CD8-positive, alpha-beta memory T cell (primary cell): ENCODE measurements around the gene GNA15. TPM values are rescaled to one million over a fixed set of nuclear protein-coding genes. Genes with fewer than 3 reads are reported as not detected.
"Not testable (repeated sequence)": the region's sequence is repeated elsewhere in the genome, so short reads cannot be mapped to it uniquely, and the experiment has no call there.

Experiments used
- CTCF ChIA-PET: fragments of 350-600 bp; sonication (Branson Sonifier 250); formaldehyde crosslinking; loops from one replicate; lab custom pipeline; 2021; ENCODE audit warnings: antibody characterized with exemption; lab: Charles Lee
- POLR2A ChIA-PET: fragments of 350-600 bp; sonication (Branson Sonifier 250); formaldehyde crosslinking; loops from one replicate; lab custom pipeline; 2021; ENCODE audit warnings: antibody characterized with exemption; lab: Charles Lee
- DNase-seq, 5 donors: peaks; one replicate each; pipeline versions ENCODE4 v3.0.0 to v3.0.0-alpha.2; 2020 to 2022; ENCODE audit warnings: mixed read lengths in 1 of 5
- H3K27ac ChIP-seq: one replicate; pipeline ENCODE4 v1.7.0; 2013; ENCODE audit warnings: low read depth, mild to moderate bottlenecking, low read length, moderate library complexity
- H3K27me3 ChIP-seq: 2 replicates; pipeline ENCODE4 v1.7.0; 2013; ENCODE audit warnings: low read length, mild to moderate bottlenecking; ENCODE audit not compliant: insufficient read depth, poor library complexity, severe bottlenecking
- H3K36me3 ChIP-seq: 2 replicates; pipeline ENCODE4 v1.7.0; 2013; ENCODE audit warnings: mild to moderate bottlenecking, low read length, moderate library complexity; ENCODE audit not compliant: insufficient read depth
- H3K4me1 ChIP-seq: 2 replicates; pipeline ENCODE4 v1.7.0; 2013; ENCODE audit warnings: mild to moderate bottlenecking, low read length, moderate library complexity; ENCODE audit not compliant: insufficient read depth
- H3K4me3 ChIP-seq: 2 replicates; pipeline ENCODE4 v1.7.0; 2013; ENCODE audit warnings: mild to moderate bottlenecking, low read length
- H3K9me3 ChIP-seq: 2 replicates; pipeline ENCODE4 v1.7.0; 2013; ENCODE audit warnings: mild to moderate bottlenecking, low read length
- H3K27ac Mint-ChIP-seq, 8 donors: one replicate each; pipeline ENCODE4 v1.8.0; 2020 to 2021; ENCODE audit warnings: mixed read lengths in 8 of 8, mild to moderate bottlenecking in 6 of 8, inconsistent platforms in 3 of 8, moderate library complexity in 3 of 8
- H3K27me3 Mint-ChIP-seq, 2 donors: one replicate each; pipeline ENCODE4 v1.8.0; 2020 to 2021; ENCODE audit warnings: mixed read lengths in 2 of 2, mild to moderate bottlenecking in 1 of 2, moderate library complexity in 1 of 2
- H3K36me3 Mint-ChIP-seq, 3 donors: one replicate each; pipeline ENCODE4 v1.8.0; 2020 to 2021; ENCODE audit warnings: mixed read lengths in 3 of 3, inconsistent platforms in 1 of 3, mild to moderate bottlenecking in 1 of 3
- H3K4me1 Mint-ChIP-seq, 3 donors: one replicate each; pipeline ENCODE4 v1.8.0; 2020 to 2021; ENCODE audit warnings: mixed read lengths in 3 of 3, inconsistent platforms in 1 of 3, mild to moderate bottlenecking in 1 of 3
- H3K4me3 Mint-ChIP-seq, 7 donors: one replicate each; pipeline ENCODE4 v1.8.0; 2020 to 2021; ENCODE audit warnings: mixed read lengths in 7 of 7, mild to moderate bottlenecking in 6 of 7, moderate library complexity in 4 of 7, inconsistent platforms in 2 of 7
- H3K9me3 Mint-ChIP-seq, 5 donors: one replicate each; pipeline ENCODE4 v1.8.0; 2020 to 2022; ENCODE audit warnings: mixed read lengths in 5 of 5, mild to moderate bottlenecking in 3 of 5, moderate library complexity in 2 of 5, inconsistent platforms in 1 of 5
- polyA plus RNA-seq: library from polyadenylated mRNA; unstranded; fragments of 300-500 nt; fragmentation: Illumina TruSeq; gene quantifications from one replicate; pipeline ENCODE4 v1.2.3, GENCODE V29; 2021
- total RNA-seq, 2 experiments: library from RNA; stranded (reverse); gene quantifications; one replicate each; pipeline ENCODE4 v1.2.3, GENCODE V29; 2021

The GNA15 gene
- total and polyA plus RNA-seq, 3 experiments from 2014 or later = 0.59 to 3.9 (median 2.6) TPM

DNA sequence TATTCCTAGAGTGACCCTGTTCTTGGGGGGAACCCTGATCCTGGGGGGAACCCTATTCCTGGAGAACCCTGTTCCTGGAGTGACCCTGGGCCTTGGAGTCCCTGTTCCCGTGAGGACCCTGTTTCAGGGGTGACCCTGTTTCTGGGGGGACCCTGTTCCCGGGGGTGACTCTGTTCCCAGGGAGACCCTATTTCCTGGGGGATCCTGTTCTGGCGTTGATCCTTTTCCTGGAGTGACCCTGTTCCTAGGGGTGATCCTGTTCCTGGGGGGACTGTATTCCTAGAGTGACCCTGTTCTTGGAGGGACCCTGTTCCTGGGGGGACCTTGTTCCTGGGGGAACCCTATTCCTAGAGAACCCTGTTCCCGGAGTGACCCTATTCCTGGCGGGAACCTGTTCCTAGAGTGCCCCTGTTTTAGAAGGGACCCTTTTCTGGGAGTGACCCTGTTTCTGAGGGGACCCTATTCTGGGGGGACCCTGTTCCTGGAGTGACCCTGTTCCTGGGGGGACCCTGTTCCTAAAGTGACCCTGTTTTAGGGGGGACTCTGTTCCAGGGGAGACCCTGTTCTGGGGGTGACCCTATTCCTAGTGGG is 15.0 kb downstream of the GNA15 start:
- Histone ChIP-seq H3K9me3 (no peaks in the 10 kb centered on the region), H3K36me3 (no peaks in the 10 kb centered on the region), H3K4me1 (peaks cover 15% of the 10 kb centered on the region), H3K4me3 (no peak overlapping the region), H3K27ac (no peak overlapping the region), H3K27me3 (no peaks in the 10 kb centered on the region)
- DNase-seq = no peak
- ChIA-PET POLR2A (no interaction called here), CTCF (no interaction called here)
- H3K36me3 Mint-ChIP-seq = no peaks in the 10 kb centered on the region
- no peaks in the 10 kb centered on the region for H3K27me3 Mint-ChIP-seq
- H3K4me3 Mint-ChIP-seq = no peak overlapping the region
- peaks cover 0 to 4% (median 1%) of the 10 kb centered on the region in 3 donors for H3K4me1 Mint-ChIP-seq
- no peak overlapping the region for H3K27ac Mint-ChIP-seq
- no peaks in the 10 kb centered on the region for H3K9me3 Mint-ChIP-seq

DNA sequence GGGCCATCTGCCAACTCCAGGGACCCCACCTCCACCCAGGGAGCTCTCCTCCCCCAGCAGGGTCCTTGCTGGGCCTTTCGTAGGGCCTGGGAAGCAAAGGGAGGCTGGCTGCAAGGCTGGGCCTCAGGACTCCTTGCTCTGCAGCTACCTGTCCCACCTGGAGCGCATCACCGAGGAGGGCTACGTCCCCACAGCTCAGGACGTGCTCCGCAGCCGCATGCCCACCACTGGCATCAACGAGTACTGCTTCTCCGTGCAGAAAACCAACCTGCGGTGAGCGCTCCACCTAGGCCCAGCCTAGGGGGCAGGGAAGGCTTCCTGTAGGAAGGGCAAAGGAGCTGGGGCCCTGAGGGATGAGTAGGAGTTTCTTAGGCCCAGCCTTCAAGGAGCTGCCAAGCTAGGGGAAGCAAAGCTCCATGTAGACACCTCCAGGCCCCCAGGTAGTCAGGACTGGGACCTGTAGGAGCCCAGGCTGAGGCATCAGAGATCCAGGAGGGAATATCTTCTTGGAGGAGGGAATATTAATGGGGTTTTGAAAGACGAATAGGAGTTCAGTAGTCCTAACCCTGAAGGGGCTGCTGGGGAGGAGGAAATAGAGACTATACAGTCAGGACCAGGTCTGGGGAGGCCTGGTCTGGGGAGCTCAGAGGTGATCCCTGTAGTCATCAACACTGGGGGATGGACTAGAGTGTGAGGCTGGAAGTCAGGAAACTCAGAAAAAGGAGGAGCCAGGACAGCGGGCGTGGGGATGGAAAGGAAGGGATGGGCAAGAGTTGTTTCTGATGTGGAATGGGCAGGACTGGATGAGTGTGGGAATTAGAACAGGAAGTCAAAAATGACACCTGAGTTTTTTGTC is 16.0 kb downstream of the GNA15 start:
- H3K4me3 ChIP-seq = no peak overlapping the region
- POLR2A ChIA-PET = no interaction called here
- H3K36me3 ChIP-seq = no peaks in the 10 kb centered on the region
- CTCF ChIA-PET = interaction anchor here (0.6 to 1.8 kb wide), 2 partner anchors 10 to 13 kb away, joined by 3 to 5 read pairs; no protein-coding TSS in a partner anchor
- Mint-ChIP-seq H3K4me1 (peaks cover 0 to 4% (median 0%) of the 10 kb centered on the region in 3 donors), H3K4me3 (no peak overlapping the region), H3K36me3 (no peaks in the 10 kb centered on the region), H3K27me3 (no peaks in the 10 kb centered on the region), H3K9me3 (no peaks in the 10 kb centered on the region), H3K27ac (no peak overlapping the region)
- H3K27me3 ChIP-seq = no peaks in the 10 kb centered on the region
- no peak for DNase-seq
- H3K27ac ChIP-seq = no peak overlapping the region
- no peaks in the 10 kb centered on the region for H3K9me3 ChIP-seq
- peaks cover 19% of the 10 kb centered on the region for H3K4me1 ChIP-seq

DNA sequence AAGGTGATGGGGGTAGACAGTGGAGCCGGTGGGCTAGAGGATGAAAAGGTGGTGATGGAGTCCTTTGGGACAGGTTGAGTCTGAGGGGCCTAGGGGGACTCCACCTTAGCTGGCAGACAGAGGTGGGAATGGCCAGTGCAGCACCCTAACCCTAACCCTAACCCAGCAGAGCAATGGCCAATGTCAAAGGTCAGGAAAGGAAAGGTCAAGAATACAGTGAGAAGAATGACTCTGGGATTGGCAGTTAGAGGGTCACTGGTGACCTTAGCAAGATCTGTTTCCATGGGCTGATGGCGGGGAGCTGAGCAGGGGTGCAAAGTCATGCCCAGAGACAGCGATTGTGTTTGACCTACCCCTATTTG is 16.6 kb downstream of the GNA15 start:
- no peaks in the 10 kb centered on the region for H3K36me3 Mint-ChIP-seq
- H3K4me3 Mint-ChIP-seq = no peak overlapping the region
- no peaks in the 10 kb centered on the region for H3K9me3 ChIP-seq
- no peaks in the 10 kb centered on the region for H3K9me3 Mint-ChIP-seq
- H3K27ac ChIP-seq = no peak overlapping the region
- H3K27me3 ChIP-seq = no peaks in the 10 kb centered on the region
- H3K4me3 ChIP-seq = no peak overlapping the region
- H3K36me3 ChIP-seq = no peaks in the 10 kb centered on the region
- H3K27me3 Mint-ChIP-seq = no peaks in the 10 kb centered on the region
- peaks cover 19% of the 10 kb centered on the region for H3K4me1 ChIP-seq
- H3K27ac Mint-ChIP-seq = no peak overlapping the region
- CTCF ChIA-PET = interaction anchor here (1.0 to 1.8 kb wide), 2 partner anchors 9 to 22 kb away, joined by 3 to 5 read pairs; no protein-coding TSS in a partner anchor
- peaks cover 0 to 4% (median 2%) of the 10 kb centered on the region in 3 donors for H3K4me1 Mint-ChIP-seq
- DNase-seq = no peak
- POLR2A ChIA-PET = no interaction called here

DNA sequence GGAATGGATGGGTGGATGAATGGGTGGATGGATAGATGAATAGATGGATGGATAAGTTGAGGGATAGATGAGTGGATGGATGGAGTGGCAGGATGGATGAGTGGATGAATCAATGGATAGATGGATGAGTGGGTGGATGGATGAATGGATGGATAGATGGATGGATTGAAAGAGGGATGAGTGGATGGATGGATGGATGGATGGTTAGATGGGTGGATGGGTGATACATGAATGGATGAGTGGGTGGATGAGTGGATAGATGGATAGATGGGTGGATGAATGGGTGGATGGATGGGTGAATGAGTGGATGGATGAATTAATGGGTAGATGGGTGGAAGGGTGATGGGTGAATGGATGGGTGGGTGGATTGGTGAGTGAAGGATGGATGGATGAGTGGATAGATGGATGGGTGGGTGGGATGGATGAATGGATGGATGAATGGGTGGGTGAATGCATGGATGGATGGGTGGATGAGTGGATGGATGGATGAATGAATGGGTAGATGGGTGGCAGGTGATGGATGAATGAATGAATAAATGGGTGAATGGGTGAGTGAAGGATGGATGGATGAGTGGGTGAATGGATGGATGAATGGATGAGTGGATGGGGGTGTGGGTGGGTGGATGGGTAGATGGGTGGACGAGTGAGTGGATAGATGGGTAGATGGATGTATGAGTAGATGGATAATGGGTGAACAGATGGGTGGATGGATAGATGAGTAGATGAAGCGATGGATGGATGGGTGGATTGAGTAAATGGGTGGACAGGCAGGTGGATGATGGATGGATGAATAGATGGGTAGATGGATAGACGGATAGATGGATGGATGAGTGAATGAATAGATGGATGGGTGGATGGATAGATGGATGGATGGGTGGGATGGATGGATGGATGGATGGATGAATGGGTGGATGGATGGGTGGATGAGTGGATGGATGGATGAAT is 17.7 kb downstream of the GNA15 start:
- DNase-seq = no peak
- no peaks in the 10 kb centered on the region for H3K36me3 Mint-ChIP-seq
- no peaks in the 10 kb centered on the region for H3K27me3 ChIP-seq
- no peak overlapping the region for H3K4me3 ChIP-seq
- H3K4me1 ChIP-seq = peaks cover 19% of the 10 kb centered on the region
- H3K9me3 ChIP-seq = no peaks in the 10 kb centered on the region
- ChIA-PET CTCF (interaction anchor here (1.0 to 1.8 kb wide), 2 partner anchors 8 to 23 kb away, joined by 3 to 5 read pairs; no protein-coding TSS in a partner anchor), POLR2A (no interaction called here)
- peaks cover 0 to 6% (median 4%) of the 10 kb centered on the region in 3 donors for H3K4me1 Mint-ChIP-seq
- H3K36me3 ChIP-seq = no peaks in the 10 kb centered on the region
- no peak overlapping the region for H3K27ac Mint-ChIP-seq
- no peak overlapping the region for H3K4me3 Mint-ChIP-seq
- no peak overlapping the region for H3K27ac ChIP-seq
- no peaks in the 10 kb centered on the region for H3K27me3 Mint-ChIP-seq
- no peaks in the 10 kb centered on the region for H3K9me3 Mint-ChIP-seq

DNA sequence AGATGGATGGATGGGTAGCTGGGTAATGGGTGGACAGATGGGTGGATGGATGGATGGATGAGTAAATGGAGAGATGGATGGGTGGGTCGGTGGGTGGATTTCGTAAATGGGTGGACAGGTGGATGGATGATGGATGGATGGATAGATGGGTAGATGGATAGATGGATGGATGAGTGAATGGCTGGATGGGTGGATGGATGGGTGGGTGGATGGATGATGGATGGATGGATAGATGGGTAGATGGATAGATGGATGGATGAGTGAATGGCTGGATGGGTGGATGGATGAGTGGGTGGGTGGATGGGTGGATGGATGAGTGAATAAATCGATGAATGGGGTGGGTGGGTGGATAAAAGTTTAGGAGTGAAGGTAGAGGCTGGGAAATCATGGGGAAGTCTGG is 18.6 kb downstream of the GNA15 start:
- H3K36me3 ChIP-seq, DNase-seq, H3K27me3 ChIP-seq, H3K4me1 Mint-ChIP-seq, H3K27me3 Mint-ChIP-seq, H3K9me3 Mint-ChIP-seq, POLR2A ChIA-PET, H3K36me3 Mint-ChIP-seq, H3K9me3 ChIP-seq: not testable (repeated sequence)
- Mint-ChIP-seq H3K4me3 (peak overlapping the region in 4 of 7 donors; percentile 72 to 87 (median 80)), H3K27ac (peak overlapping the region in 1 of 8 donors; percentile 89)
- Histone ChIP-seq H3K27ac (peak overlapping the region; percentile 64), H3K4me3 (peak overlapping the region; percentile 52), H3K4me1 (peaks cover 19% of the 10 kb centered on the region)
- CTCF ChIA-PET = interaction anchor here (1.6 kb wide), 1 partner anchor 9 kb away, joined by 3 read pairs; no protein-coding TSS in a partner anchor

DNA sequence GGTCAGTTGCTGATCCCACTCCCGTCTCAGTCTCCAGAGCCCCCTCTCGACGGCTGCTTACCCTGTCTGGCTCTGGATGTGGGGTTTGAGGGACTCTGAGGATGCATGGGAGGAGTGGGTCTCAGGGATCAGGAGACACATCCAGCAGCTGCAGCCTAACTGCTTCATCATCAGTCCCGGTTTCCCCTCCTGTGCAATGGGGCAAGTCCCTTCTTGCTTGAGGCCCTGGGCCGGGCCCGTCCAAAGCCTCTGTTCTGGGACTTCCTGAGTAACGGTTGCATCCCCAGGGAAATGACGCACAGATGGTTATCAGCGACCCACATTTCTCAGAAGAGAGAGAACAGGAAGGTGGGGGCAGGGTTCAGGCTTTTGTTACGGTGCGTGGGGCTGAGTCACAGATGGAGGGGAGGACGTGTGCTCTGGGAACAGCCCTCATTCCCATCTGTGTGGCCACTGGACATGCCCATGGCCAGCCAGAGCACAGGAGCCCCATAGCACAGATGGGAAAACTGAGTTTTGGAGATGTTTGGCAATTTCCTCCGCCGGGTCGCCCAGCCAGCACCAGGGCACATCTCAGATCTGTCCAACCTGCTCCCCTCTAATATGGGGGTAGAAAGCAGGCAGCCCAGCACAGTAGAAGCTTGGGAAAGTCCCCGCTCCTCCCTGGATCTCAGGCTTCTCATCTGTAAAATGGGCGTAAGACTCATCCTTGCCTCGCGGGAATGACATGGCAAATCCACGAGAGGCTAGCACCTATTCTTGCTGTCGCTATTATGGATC is 19.3 kb downstream of the GNA15 start:
- Histone ChIP-seq H3K4me3 (peak overlapping the region; percentile 52), H3K36me3 (no peaks in the 10 kb centered on the region), H3K4me1 (peaks cover 19% of the 10 kb centered on the region), H3K27ac (peak overlapping the region; percentile 64), H3K27me3 (no peaks in the 10 kb centered on the region), H3K9me3 (no peaks in the 10 kb centered on the region)
- Mint-ChIP-seq H3K4me1 (peaks cover 0 to 6% (median 3%) of the 10 kb centered on the region in 3 donors), H3K36me3 (no peaks in the 10 kb centered on the region), H3K4me3 (peak overlapping the region in 5 of 7 donors; percentile 72 to 87 (median 80)), H3K9me3 (peaks cover 0 to under 1% (median 0%) of the 10 kb centered on the region in 5 donors), H3K27ac (peak overlapping the region in 3 of 8 donors; percentile 51 to 89 (median 68)), H3K27me3 (no peaks in the 10 kb centered on the region)
- peak; percentile 58 to 85 (median 70) for DNase-seq
- ChIA-PET CTCF (interaction anchor here (1.6 kb wide), 1 partner anchor 9 kb away, joined by 3 read pairs; no protein-coding TSS in a partner anchor), POLR2A (no interaction called here)
